Raji (cell line): ENCODE measurements around the gene ZNF555.

ENCODE experiments used
- POLR2A ChIP-seq: IDR thresholded peaks from 2 replicates; pipeline ENCODE4 v1.6.1; 2011; ENCODE audit warnings: low read depth, low read length, control low read depth; ENCODE audit not compliant: insufficient read depth

The ZNF555 gene

DNA sequence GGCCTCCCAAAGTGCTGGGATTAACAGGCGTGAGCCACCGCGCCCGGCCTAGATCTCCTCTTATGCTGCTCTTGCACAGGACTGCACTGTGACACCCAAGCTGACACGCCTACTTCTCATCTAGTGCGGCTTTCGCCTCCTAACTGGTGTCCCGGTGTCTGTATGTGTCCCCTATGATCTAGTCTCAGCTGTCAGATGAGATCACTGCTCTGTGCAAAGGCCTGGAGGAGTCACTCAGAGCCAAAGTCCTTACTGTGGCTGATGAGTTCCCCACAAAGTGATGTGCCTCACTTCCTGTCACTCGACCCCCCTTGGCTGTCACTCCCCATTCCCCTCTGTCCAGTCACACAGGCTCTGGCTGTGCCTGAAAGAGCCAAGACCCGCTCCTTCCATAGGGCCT lies 28.3 kb downstream of the ZNF555 start:
- TF ChIP-seq POLR2A = no peak

GRCh38 chr19:2877398-2878331 lies 36.4 kb downstream of the ZNF555 start:
- no peak for TF ChIP-seq POLR2A

DNA sequence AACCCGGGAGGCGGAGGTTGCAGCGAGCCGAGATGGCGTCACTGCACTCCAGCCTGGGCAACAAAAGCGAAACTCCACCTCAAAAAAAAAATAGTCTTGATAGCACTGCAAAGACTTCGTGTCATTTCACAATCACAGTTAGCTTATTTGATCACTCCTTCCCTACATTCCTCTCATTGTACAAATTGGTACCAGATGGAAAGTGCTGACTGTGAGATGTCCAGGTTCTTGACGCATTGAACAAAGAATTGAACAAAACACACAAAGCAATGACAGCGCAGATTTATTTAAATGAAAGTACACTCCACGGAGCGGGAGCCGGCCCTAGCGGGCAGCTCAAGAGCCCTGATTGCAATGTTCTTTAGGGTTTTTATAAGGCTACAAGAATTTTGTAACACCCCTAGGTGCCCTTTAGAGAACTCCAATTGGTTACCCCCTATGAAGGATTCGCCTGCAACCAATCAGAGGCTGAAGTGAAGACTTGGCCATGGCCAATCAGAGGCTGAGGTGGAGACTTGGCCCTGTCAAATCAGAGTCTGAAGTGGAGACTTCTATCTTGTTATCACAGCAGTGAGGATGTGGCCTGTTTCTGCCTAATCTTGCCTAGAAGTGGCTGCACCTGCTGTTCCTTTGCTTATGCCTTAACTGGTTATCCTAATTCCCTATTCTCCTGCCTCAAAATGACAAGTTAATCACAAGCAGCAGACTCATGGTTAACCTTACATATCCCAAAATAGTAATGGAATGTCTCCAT lies 42.6 kb downstream of the ZNF555 start:
- TF ChIP-seq POLR2A = no peak

GRCh38 chr19:2885736-2886135 lies 44.5 kb downstream of the ZNF555 start:
- TF ChIP-seq POLR2A = no peak

DNA sequence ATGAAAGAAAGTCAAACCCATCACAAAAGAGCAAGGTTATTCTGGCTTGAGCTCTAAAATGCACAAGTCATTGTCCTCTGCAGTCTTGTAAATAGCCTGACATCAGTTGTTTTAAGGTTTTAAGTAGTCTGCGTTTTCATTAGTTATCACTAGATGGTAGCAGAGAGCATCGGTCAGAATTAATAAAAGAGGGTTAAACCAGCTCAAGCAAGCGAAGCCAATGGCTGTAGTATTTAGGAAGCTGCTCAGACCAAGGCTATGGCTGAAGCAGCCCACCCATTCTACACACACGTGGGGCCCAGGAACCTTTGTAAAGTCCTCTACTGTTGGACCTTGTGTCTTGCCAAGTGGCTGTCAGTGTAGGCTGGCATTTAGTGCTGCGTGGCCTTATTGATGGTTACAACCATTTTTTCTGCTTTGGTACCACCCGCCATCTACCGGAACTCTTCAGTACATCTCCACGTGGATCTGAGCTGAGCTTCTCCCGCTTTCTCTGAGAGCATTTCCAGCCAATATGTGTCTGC lies 46.2 kb downstream of the ZNF555 start:
- no peak for TF ChIP-seq POLR2A

DNA sequence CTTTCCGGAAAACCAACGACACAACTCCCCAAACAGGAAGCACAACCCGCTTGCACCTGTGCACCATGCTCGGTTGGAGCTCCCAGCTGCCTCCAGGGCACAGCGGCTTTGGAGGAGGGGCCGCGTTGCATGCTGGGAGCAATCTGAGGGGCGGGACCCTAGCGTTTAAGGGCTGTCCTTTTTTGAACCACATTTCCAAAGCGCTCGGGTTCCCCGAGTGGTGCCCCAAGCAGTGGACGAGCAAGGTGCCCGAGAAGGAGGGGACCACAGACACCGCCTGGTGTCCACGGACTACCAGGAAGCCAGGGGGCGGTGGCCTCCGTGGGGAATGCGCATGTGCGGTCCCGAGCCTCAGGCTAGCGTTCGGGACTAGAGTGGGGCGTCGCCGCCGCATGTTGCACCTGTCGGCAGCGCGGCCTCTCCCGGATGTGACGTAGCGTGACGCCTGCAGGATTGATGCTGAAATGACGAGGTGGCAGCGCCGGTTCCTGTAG lies 47.5 kb downstream of the ZNF555 start:
- no peak for TF ChIP-seq POLR2A

DNA sequence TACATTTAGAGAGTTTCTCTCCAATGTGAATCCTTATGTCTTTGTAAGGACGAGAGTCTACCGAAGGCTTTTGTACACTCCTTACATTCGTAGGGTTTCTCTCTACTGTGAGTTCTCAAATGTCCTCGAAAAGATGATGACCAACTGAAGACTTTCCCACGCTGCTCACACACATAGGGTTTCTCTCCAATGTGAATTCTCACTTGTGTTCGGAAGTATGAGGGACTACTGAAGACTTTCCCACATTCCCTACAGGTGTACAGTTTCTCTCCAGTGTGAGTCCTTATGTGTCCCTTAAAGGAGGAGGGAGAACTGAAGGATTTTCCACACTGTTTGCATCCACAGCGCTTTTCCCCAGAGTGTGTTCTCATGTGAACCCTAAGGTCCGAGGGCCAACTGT lies 55.4 kb downstream of the ZNF555 start:
- TF ChIP-seq POLR2A = no peak

- TF ChIP-seq POLR2A = peak; percentile 72
Observed at GRCh38 chr19:2900296-2901252, 59.3 kb downstream of the ZNF555 start, which contains the start of gene ZNF57. Gene ZNF57 (plus strand): TSS chr19:2900928. CDS start chr19:2901046, 118 bp downstream.

DNA sequence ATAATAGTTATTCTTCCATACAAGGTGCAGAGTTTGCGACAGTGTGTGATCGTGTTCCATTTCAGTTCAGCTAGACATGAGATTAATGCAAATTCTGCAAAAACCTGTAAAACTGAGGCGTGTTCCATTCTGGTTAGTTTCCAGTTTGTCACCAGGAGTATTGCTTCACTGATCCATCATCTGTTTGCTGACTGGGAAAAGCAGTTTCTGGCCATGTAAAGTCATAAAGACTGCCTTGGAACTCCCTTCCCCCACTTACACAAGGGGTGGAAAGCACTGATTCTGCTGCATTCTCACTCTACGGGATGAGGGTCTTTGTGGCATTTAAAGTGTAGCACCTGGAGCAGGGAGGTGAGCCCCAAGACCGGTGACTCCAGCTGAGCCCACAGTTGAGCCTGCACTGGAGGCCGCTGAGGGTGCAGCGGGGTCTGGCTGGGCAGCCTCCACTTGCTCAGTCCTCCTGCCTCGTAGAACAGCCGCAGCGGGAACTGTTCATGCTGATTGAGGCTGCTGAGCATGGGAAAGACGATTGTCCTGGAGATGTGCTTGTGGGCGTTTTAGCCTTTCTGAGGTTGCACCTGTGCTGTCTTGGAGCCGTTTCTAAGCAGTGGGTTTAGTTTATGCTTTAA lies 61.4 kb downstream of the ZNF555 start:
- no peak for TF ChIP-seq POLR2A

- TF ChIP-seq POLR2A = no peak
Observed at GRCh38 chr19:2905918-2906519, 64.7 kb downstream of the ZNF555 start.

GRCh38 chr19:2906631-2907195 lies 65.4 kb downstream of the ZNF555 start:
- TF ChIP-seq POLR2A = no peak
